IMR-90 (cell line): ENCODE results near the gene RNFT2. TPM values are rescaled to one million over a fixed set of nuclear protein-coding genes. Genes with fewer than 3 reads are reported as not detected.

Source experiments
- ATAC-seq: fragments of 200-7000 bp; cut with Tn5 transposase; 2 replicates; pipeline ENCODE4 v1.9.1; 2020; ENCODE audit warnings: low read depth, mild to moderate bottlenecking, moderate library complexity
- BruUV-seq: library from RNA; stranded (reverse); fragments of 400-500 nt; replicated peaks from 2 replicates; lab custom pipeline; 2021; lab: Mats Ljungman, UMichigan
- CTCF ChIA-PET: fragments of 300-600 bp; formaldehyde crosslinking; extraction: SDS; loops from one replicate; lab custom pipeline; 2021; ENCODE audit warnings: antibody characterized with exemption; lab: Yijun Ruan, JAX
- POLR2A ChIA-PET: fragments of 300-600 bp; sonication (Branson Sonifier 250); formaldehyde crosslinking; loops from one replicate; lab custom pipeline; 2022; ENCODE audit warnings: antibody characterized with exemption; ENCODE audit not compliant: unreplicated experiment; lab: Charles Lee
- DNase-seq: peaks from one replicate; pipeline ENCODE4 v3.0.0; 2013
- H2AFZ ChIP-seq: replicated peaks from 2 replicates; pipeline ENCODE3; 2013; ENCODE audit warnings: low read length, mild to moderate bottlenecking; ENCODE audit not compliant: poor library complexity
- H2AK5ac ChIP-seq: 2 replicates; pipeline ENCODE4 v1.6.1; 2013; ENCODE audit warnings: low read depth, low read length, inconsistent platforms
- H2AK9ac ChIP-seq: replicated peaks from 2 replicates; pipeline ENCODE3; 2013; ENCODE audit warnings: mild to moderate bottlenecking, low read depth, low read length, moderate library complexity; ENCODE audit not compliant: poor library complexity
- H2BK120ac ChIP-seq: 2 replicates; pipeline ENCODE4 v1.6.1; 2013; ENCODE audit warnings: low read depth, low read length, inconsistent platforms
- H2BK15ac ChIP-seq: 3 replicates; pipeline ENCODE4 v1.6.1; 2013; ENCODE audit warnings: low read depth, low read length, inconsistent platforms
- H2BK20ac ChIP-seq: 2 replicates; pipeline ENCODE4 v1.6.1; 2013; ENCODE audit warnings: low read depth, mild to moderate bottlenecking, inconsistent platforms, low read length, moderate library complexity
- H2BK5ac ChIP-seq: 2 replicates; pipeline ENCODE4 v1.6.1; 2013; ENCODE audit warnings: mild to moderate bottlenecking, low read depth, low read length, inconsistent platforms; ENCODE audit not compliant: poor library complexity, severe bottlenecking
- H3K14ac ChIP-seq: replicated peaks from 2 replicates; pipeline ENCODE4 v1.6.1; 2013; ENCODE audit warnings: low read depth, low read length, inconsistent platforms
- H3K18ac ChIP-seq: 2 replicates; pipeline ENCODE4 v1.6.1; 2013; ENCODE audit warnings: low read depth, low read length, control low read depth
- H3K23ac ChIP-seq: 2 replicates; pipeline ENCODE4 v1.6.1; 2013; ENCODE audit warnings: low read depth, low read length, inconsistent platforms
- H3K27ac ChIP-seq: 2 replicates; pipeline ENCODE4 v1.5.1; 2013; ENCODE audit warnings: mild to moderate bottlenecking, control low read depth, low read length; ENCODE audit not compliant: insufficient read depth
- H3K27me3 ChIP-seq: 2 replicates; pipeline ENCODE4 v1.6.1; 2013; ENCODE audit warnings: low read length; ENCODE audit not compliant: control insufficient read depth, insufficient read depth
- H3K36me3 ChIP-seq: 2 replicates; pipeline ENCODE4 v1.6.1; 2013; ENCODE audit warnings: low read length, mixed read lengths; ENCODE audit not compliant: control insufficient read depth, insufficient read depth
- H3K4ac ChIP-seq: 2 replicates; pipeline ENCODE4 v1.6.1; 2013; ENCODE audit warnings: low read depth, low read length, inconsistent platforms
- H3K4me1 ChIP-seq: 2 replicates; pipeline ENCODE4 v1.6.1; 2013; ENCODE audit warnings: low read length, mixed read lengths; ENCODE audit not compliant: control insufficient read depth, insufficient read depth
- H3K4me2 ChIP-seq: 2 replicates; pipeline ENCODE4 v1.6.1; 2013; ENCODE audit warnings: low read depth, mild to moderate bottlenecking, control low read depth, low read length, moderate library complexity
- H3K4me3 ChIP-seq: 2 replicates; pipeline ENCODE4 v1.5.1; 2013; ENCODE audit warnings: low read depth, mild to moderate bottlenecking, control low read depth, low read length, moderate library complexity; ENCODE audit not compliant: insufficient read depth
- H3K56ac ChIP-seq: 2 replicates; pipeline ENCODE4 v1.6.1; 2013; ENCODE audit warnings: low read length, inconsistent platforms; ENCODE audit not compliant: insufficient read depth; ENCODE audit errors: extremely low read depth
- H3K79me1 ChIP-seq, 2 experiments: 2 replicates each; pipeline ENCODE4 v1.6.1; 2013; ENCODE audit warnings: low read length in 2 of 2, inconsistent platforms in 1 of 2, low read depth in 1 of 2
- H3K9ac ChIP-seq: 2 replicates; pipeline ENCODE4 v1.6.1; 2013; ENCODE audit warnings: low read depth, low read length, control low read depth
- H3K9me1 ChIP-seq: 2 replicates; pipeline ENCODE4 v1.6.1; 2013; ENCODE audit warnings: low read length, inconsistent platforms; ENCODE audit not compliant: insufficient read depth
- H3K9me3 ChIP-seq: 2 replicates; pipeline ENCODE4 v1.6.1; 2013; ENCODE audit warnings: low read length; ENCODE audit not compliant: control insufficient read depth, insufficient read depth
- H4K20me1 ChIP-seq: 2 replicates; pipeline ENCODE4 v1.6.1; 2013; ENCODE audit warnings: low read length, inconsistent platforms; ENCODE audit not compliant: insufficient read depth
- H4K5ac ChIP-seq: 2 replicates; pipeline ENCODE4 v1.6.1; 2013; ENCODE audit warnings: mild to moderate bottlenecking, low read depth, low read length, control low read depth
- H4K8ac ChIP-seq, 2 experiments: 2 replicates each; pipeline ENCODE4 v1.6.1; 2013; ENCODE audit warnings: low read depth in 2 of 2, low read length in 2 of 2, control low read depth in 1 of 2, inconsistent platforms in 1 of 2
- H4K91ac ChIP-seq: 2 replicates; pipeline ENCODE4 v1.6.1; 2013; ENCODE audit warnings: low read depth, low read length, inconsistent platforms; ENCODE audit not compliant: insufficient read depth
- CEBPB ChIP-seq: IDR thresholded peaks from 2 replicates; pipeline ENCODE4 v1.6.1; 2012; ENCODE audit warnings: low read depth, low read length, improper control_type of control experiment
- CHD1 ChIP-seq: IDR thresholded peaks from 2 replicates; pipeline ENCODE4 v1.6.1; 2012; ENCODE audit warnings: low read depth, low read length, improper control_type of control experiment
- CTCF ChIP-seq: conservative IDR thresholded peaks from 2 replicates; pipeline ENCODE4 v1.5.1; 2012; ENCODE audit warnings: mild to moderate bottlenecking, low read depth, low read length, improper control_type of control experiment
- ELK1 ChIP-seq: fragments of 150-350 bp; IDR thresholded peaks from 2 replicates; pipeline ENCODE4 v1.6.1; 2016; ENCODE audit warnings: low read depth, mild to moderate bottlenecking, low read length, moderate library complexity, borderline replicate concordance
- FOS ChIP-seq: fragments of 150-350 bp; IDR thresholded peaks from 2 replicates; pipeline ENCODE4 v1.6.1; 2016; ENCODE audit warnings: low read depth, low read length
- MAFK ChIP-seq: IDR thresholded peaks from 2 replicates; pipeline ENCODE4 v1.6.1; 2012; ENCODE audit warnings: low read depth, low read length, improper control_type of control experiment
- MAZ ChIP-seq: IDR thresholded peaks from 2 replicates; pipeline ENCODE4 v1.6.1; 2012; ENCODE audit warnings: low read depth, mild to moderate bottlenecking, low read length, improper control_type of control experiment, moderate library complexity, borderline replicate concordance
- MXI1 ChIP-seq: IDR thresholded peaks from 2 replicates; pipeline ENCODE4 v1.6.1; 2012; ENCODE audit warnings: low read depth, mild to moderate bottlenecking, low read length, moderate library complexity, borderline replicate concordance
- NFE2L2 ChIP-seq: fragments of 150-350 bp; IDR thresholded peaks from 2 replicates; pipeline ENCODE4 v1.6.1; 2016; ENCODE audit warnings: low read depth, mild to moderate bottlenecking, low read length
- POLR2A ChIP-seq: IDR thresholded peaks from 2 replicates; pipeline ENCODE4 v1.6.1; 2012; ENCODE audit warnings: mild to moderate bottlenecking, low read depth, low read length
- RAD21 ChIP-seq: IDR thresholded peaks from 2 replicates; pipeline ENCODE4 v1.6.1; 2012; ENCODE audit warnings: low read length, improper control_type of control experiment
- RCOR1 ChIP-seq: IDR thresholded peaks from 2 replicates; pipeline ENCODE4 v1.6.1; 2012; ENCODE audit warnings: mild to moderate bottlenecking, low read length, improper control_type of control experiment; ENCODE audit not compliant: insufficient replicate concordance
- RFX5 ChIP-seq: IDR thresholded peaks from 2 replicates; pipeline ENCODE4 v1.8.0; 2012; ENCODE audit warnings: low read depth, mild to moderate bottlenecking, low read length, moderate library complexity
- SMC3 ChIP-seq: fragments of 150-350 bp; IDR thresholded peaks from 2 replicates; pipeline ENCODE4 v1.6.1; 2016; ENCODE audit warnings: low read depth, mild to moderate bottlenecking, antibody characterized with exemption, low read length, moderate library complexity
- USF2 ChIP-seq: fragments of 150-350 bp; IDR thresholded peaks from 2 replicates; pipeline ENCODE4 v1.6.1; 2017; ENCODE audit warnings: mild to moderate bottlenecking, antibody characterized with exemption, low read length, low read depth
- WGBS, 2 experiments: methylation state at CpG; one replicate each; pipeline versions ENCODE4 v1.1.5 to v1.1.7; 2013; ENCODE audit warnings: missing lambda C conversion rate in 2 of 2; ENCODE audit not compliant: insufficient read length in 1 of 2; ENCODE audit errors: extremely low coverage in 2 of 2; 5-methylcytosine and 5-hydroxymethylcytosine counted together
- dilution Hi-C: fragments of 300-500 bp; cut with HindIII; formaldehyde crosslinking; loops from one replicate; pipeline ENCODE4 v1.14.3; 2018; ENCODE audit warnings: low sequenced_read_pairs; ENCODE audit not compliant: unreplicated experiment
- in situ Hi-C: fragments of 300-500 bp; cut with MboI; formaldehyde crosslinking; loops from 3 replicates; pipeline ENCODE4 v1.14.3; 2019; ENCODE audit warnings: low sequenced_read_pairs, inconsistent platforms, mixed read lengths
- intact Hi-C: fragments of 100-400 bp; cut with micrococcal nuclease; formaldehyde crosslinking; loops from 2 replicates; pipeline ENCODE4 v1.10.0; 2022
- polyA plus RNA-seq, 3 experiments: library from polyadenylated mRNA; depleted of rRNA; stranded (reverse); fragments of >200 nt; gene quantifications; 2 replicates each; pipeline ENCODE4 v1.2.3, GENCODE V29; 2012; ENCODE audit warnings: low replicate concordance in 1 of 3
- total RNA-seq: library from RNA; depleted of rRNA; stranded (reverse); fragments of >200 nt; gene quantifications from 2 replicates; pipeline ENCODE4 v1.2.3, GENCODE V29; 2012

RNFT2 gene
- total and polyA plus RNA-seq, 2 of the 4 experiments (the other 2 are of a cell fraction): 1.6 to 2.3 TPM

- no peaks in the 10 kb centered on the region for H4K20me1 ChIP-seq
- no peak overlapping the region for H2AK9ac ChIP-seq
- H2AFZ ChIP-seq: no peak overlapping the region
- no peak overlapping the region for H2AK5ac ChIP-seq
- 80% methylated on average over 2 of the region's 8 CpGs; no CpG with 5 or more reads in 1 of the 2 experiments for WGBS, 2 experiments
- intact Hi-C loops (no loop called here), dilution Hi-C loops (no loop called here), in situ Hi-C loops (no loop called here)
- no peak overlapping the region for H3K4ac ChIP-seq
- no TSS peak for BruUV-seq
- H3K18ac ChIP-seq: no peak overlapping the region
- H3K27ac ChIP-seq: no peak overlapping the region
- no peak overlapping the region for H2BK120ac ChIP-seq
- no peaks in the 10 kb centered on the region for H3K79me1 ChIP-seq
- no peaks in the 10 kb centered on the region for H3K9me1 ChIP-seq
- no peak overlapping the region for H3K4me2 ChIP-seq
- H3K4me3 ChIP-seq: no peak overlapping the region
- no peak overlapping the region for H3K56ac ChIP-seq
- ChIA-PET CTCF (interaction anchor here (0.5 to 2.0 kb wide), 2 partner anchors 8 to 368 kb away, joined by 3 to 9 read pairs; no protein-coding TSS in a partner anchor), POLR2A (no interaction called here)
- H3K36me3 ChIP-seq: peaks cover 2% of the 10 kb centered on the region; the same call in 1 of the 2 replicates
- H3K23ac ChIP-seq: no peak overlapping the region
- no peak overlapping the region for H3K9ac ChIP-seq
- H4K91ac ChIP-seq: no peak overlapping the region
- H3K14ac ChIP-seq: no peak overlapping the region
- no peaks in the 10 kb centered on the region for H3K9me3 ChIP-seq
- no peaks in the 10 kb centered on the region; the same call in 1 of the 2 replicates for H3K27me3 ChIP-seq
- H4K5ac ChIP-seq: no peak overlapping the region
- H2BK20ac ChIP-seq: no peak overlapping the region
- H3K4me1 ChIP-seq: no peaks in the 10 kb centered on the region
- H2BK15ac ChIP-seq: no peak overlapping the region
- H4K8ac ChIP-seq: no peak overlapping the region
- H2BK5ac ChIP-seq: no peak overlapping the region
- DNase-seq (no peak), ATAC-seq (no peak)
- TF ChIP-seq RAD21 (no peak), MXI1 (no peak), MAFK (no peak), RCOR1 (no peak), CEBPB (no peak), MAZ (no peak), CHD1 (no peak), RFX5 (no peak), POLR2A (no peak), SMC3 (no peak), FOS (no peak), USF2 (no peak), ELK1 (no peak), NFE2L2 (no peak), CTCF (no peak)
Measured at GRCh38 chr12:116710370-116711150, 27.6 kb upstream of the RNFT2 start.
